Neural cell (in vitro differentiated cells): ENCODE results near the gene KIRREL3.

Experiments
- CTCF ChIP-seq: fragments of 450-650 bp; IDR thresholded peaks from 2 replicates; pipeline ENCODE4 v1.5.1; 2014; ENCODE audit warnings: antibody characterized with exemption, mild to moderate bottlenecking, moderate library complexity; ENCODE audit not compliant: poor library complexity, severe bottlenecking
- EP300 ChIP-seq: fragments of 450-650 bp; conservative IDR thresholded peaks from 2 replicates; pipeline ENCODE4 v1.6.1; 2014; ENCODE audit warnings: antibody characterized with exemption, mild to moderate bottlenecking, moderate library complexity; ENCODE audit not compliant: poor library complexity, severe bottlenecking
- EZH2 ChIP-seq: fragments of 200-600, 300-800 bp; shearing (Covaris generic), sonication (generic); IDR thresholded peaks from 2 replicates; pipeline ENCODE4 v1.6.1; 2014; ENCODE audit warnings: antibody characterized with exemption, low read length, borderline replicate concordance, mild to moderate bottlenecking; ENCODE audit not compliant: insufficient read depth, poor library complexity, severe bottlenecking
- MXI1 ChIP-seq: fragments of 450-650 bp; conservative IDR thresholded peaks from 2 replicates; pipeline ENCODE4 v1.6.1; 2014; ENCODE audit warnings: antibody characterized with exemption, mild to moderate bottlenecking; ENCODE audit not compliant: poor library complexity, severe bottlenecking
- POLR2AphosphoS5 ChIP-seq: IDR thresholded peaks from 2 replicates; pipeline ENCODE4 v1.6.1; 2012
- RAD21 ChIP-seq: fragments of 450-650 bp; conservative IDR thresholded peaks from 2 replicates; pipeline ENCODE4 v1.6.1; 2014; ENCODE audit warnings: antibody characterized with exemption, mild to moderate bottlenecking, moderate library complexity
- SMC3 ChIP-seq: fragments of 450-650 bp; conservative IDR thresholded peaks from 2 replicates; pipeline ENCODE4 v1.6.1; 2014; ENCODE audit warnings: antibody characterized with exemption, mild to moderate bottlenecking, moderate library complexity; ENCODE audit not compliant: poor library complexity
- TF ChIP-seq, protein P1 (sequence below): IDR thresholded peaks from 2 replicates; pipeline ENCODE4 v1.6.1; 2012; ENCODE audit warnings: borderline replicate concordance

DNA sequence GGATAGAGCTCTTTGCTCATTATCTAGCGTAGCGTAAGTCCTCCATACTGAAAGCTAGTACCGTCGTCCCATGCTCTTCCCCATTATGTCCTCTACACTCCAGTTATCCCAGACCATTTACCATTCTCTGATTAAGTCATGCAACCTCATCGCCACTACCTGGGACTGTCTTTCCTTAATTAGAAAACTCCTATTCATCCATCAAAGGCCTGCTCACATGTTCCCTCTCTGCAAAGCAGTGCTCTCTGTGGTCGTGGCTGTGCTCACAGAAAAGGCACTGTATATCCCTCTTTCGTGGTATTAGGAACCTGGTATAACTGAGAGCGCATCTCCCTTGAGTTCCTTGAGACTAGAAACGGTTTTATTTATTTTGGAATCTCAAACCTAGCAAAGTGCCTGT, 253.3 kb downstream of the KIRREL3 start:
- TF ChIP-seq EP300 (no peak), POLR2AphosphoS5 (no peak), CTCF (no peak), SMC3 (no peak), EZH2 (no peak), RAD21 (no peak), MXI1 (no peak)
- TF ChIP-seq, protein P1, sequence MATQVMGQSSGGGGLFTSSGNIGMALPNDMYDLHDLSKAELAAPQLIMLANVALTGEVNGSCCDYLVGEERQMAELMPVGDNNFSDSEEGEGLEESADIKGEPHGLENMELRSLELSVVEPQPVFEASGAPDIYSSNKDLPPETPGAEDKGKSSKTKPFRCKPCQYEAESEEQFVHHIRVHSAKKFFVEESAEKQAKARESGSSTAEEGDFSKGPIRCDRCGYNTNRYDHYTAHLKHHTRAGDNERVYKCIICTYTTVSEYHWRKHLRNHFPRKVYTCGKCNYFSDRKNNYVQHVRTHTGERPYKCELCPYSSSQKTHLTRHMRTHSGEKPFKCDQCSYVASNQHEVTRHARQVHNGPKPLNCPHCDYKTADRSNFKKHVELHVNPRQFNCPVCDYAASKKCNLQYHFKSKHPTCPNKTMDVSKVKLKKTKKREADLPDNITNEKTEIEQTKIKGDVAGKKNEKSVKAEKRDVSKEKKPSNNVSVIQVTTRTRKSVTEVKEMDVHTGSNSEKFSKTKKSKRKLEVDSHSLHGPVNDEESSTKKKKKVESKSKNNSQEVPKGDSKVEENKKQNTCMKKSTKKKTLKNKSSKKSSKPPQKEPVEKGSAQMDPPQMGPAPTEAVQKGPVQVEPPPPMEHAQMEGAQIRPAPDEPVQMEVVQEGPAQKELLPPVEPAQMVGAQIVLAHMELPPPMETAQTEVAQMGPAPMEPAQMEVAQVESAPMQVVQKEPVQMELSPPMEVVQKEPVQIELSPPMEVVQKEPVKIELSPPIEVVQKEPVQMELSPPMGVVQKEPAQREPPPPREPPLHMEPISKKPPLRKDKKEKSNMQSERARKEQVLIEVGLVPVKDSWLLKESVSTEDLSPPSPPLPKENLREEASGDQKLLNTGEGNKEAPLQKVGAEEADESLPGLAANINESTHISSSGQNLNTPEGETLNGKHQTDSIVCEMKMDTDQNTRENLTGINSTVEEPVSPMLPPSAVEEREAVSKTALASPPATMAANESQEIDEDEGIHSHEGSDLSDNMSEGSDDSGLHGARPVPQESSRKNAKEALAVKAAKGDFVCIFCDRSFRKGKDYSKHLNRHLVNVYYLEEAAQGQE, result no peak
